Muscle of leg (tissue), 11 donors: ENCODE measurements around the gene GABBR2. TPM values are rescaled to one million over a fixed set of nuclear protein-coding genes. Genes with fewer than 3 reads are reported as not detected.
"Not testable (repeated sequence)": the region's sequence is repeated elsewhere in the genome, so short reads cannot be mapped to it uniquely, and the experiment has no call there.

Experiments
- DNase-seq: peaks from one replicate; pipeline ENCODE4 v3.0.0; 2013
- H3K27ac ChIP-seq: one replicate; pipeline ENCODE4 v1.5.1; 2013; ENCODE audit warnings: mild to moderate bottlenecking, low read length, control low read depth
- H3K27me3 ChIP-seq: one replicate; pipeline ENCODE4 v1.6.1; 2013; ENCODE audit warnings: low read length; ENCODE audit not compliant: control insufficient read depth, insufficient read depth
- H3K36me3 ChIP-seq: one replicate; pipeline ENCODE4 v1.6.1; 2013; ENCODE audit warnings: low read length; ENCODE audit not compliant: control insufficient read depth, insufficient read depth
- H3K4me1 ChIP-seq: one replicate; pipeline ENCODE4 v1.6.1; 2013; ENCODE audit warnings: low read length; ENCODE audit not compliant: control insufficient read depth, insufficient read depth
- H3K4me3 ChIP-seq: one replicate; pipeline ENCODE4 v1.5.1; 2013; ENCODE audit warnings: low read length, control low read depth
- H3K9me3 ChIP-seq: replicated peaks from 2 replicates; pipeline ENCODE4 v1.6.1; 2013; ENCODE audit warnings: low read depth, low read length; ENCODE audit not compliant: control insufficient read depth
- WGBS: methylation state at CpG from one replicate; pipeline ENCODE4 v1.1.5; 2013; ENCODE audit warnings: missing lambda C conversion rate; ENCODE audit not compliant: insufficient coverage; 5-methylcytosine and 5-hydroxymethylcytosine counted together
- polyA plus RNA-seq, 8 donors: library from polyadenylated mRNA; unstranded; fragments of 120-200 nt; gene quantifications; one replicate each; pipeline versions ENCODE4 v1.2.1 to v1.2.3, GENCODE V29; 2013; ENCODE audit warnings: inconsistent platforms in 1 of 8, low replicate concordance in 1 of 8; ENCODE audit not compliant: insufficient read length in 8 of 8, insufficient read depth in 1 of 8
- total RNA-seq: library from RNA; stranded (reverse); fragments of 120-200 nt; gene quantifications from one replicate; pipeline ENCODE4 v1.2.4, GENCODE V29; 2013

The GABBR2 gene
- total and polyA plus RNA-seq, 9 donors = 0.35 to 1.6 (median 0.89) TPM

GRCh38 chr9:98267556-98267955, 441.2 kb downstream of the GABBR2 start:
- H3K36me3 ChIP-seq, DNase-seq, H3K4me3 ChIP-seq, H3K27ac ChIP-seq, H3K4me1 ChIP-seq, H3K9me3 ChIP-seq, H3K27me3 ChIP-seq: not testable (repeated sequence)
- 87% methylated on average over 8 of the region's 8 CpGs for WGBS

- WGBS = 100% methylated on average over 1 of the region's 2 CpGs
- no peak overlapping the region for H3K4me3 ChIP-seq
- no peaks in the 10 kb centered on the region for H3K27me3 ChIP-seq
- DNase-seq = no peak
- H3K4me1 ChIP-seq = no peaks in the 10 kb centered on the region
- H3K36me3 ChIP-seq = no peaks in the 10 kb centered on the region
- no peak overlapping the region for H3K27ac ChIP-seq
- no peaks in the 10 kb centered on the region for H3K9me3 ChIP-seq
Observed at GRCh38 chr9:98264516-98264915, 444.2 kb downstream of the GABBR2 start.

- Histone ChIP-seq H3K27me3 (no peaks in the 10 kb centered on the region), H3K36me3 (no peaks in the 10 kb centered on the region), H3K27ac (no peak overlapping the region), H3K4me3 (no peak overlapping the region), H3K4me1 (no peaks in the 10 kb centered on the region), H3K9me3 (no peaks in the 10 kb centered on the region)
- WGBS = no CpG with 5 or more reads among the region's 8 CpGs
- peak; percentile 81 for DNase-seq
Observed at GRCh38 chr9:98263482-98264357, 445.0 kb downstream of the GABBR2 start.

GRCh38 chr9:98263080-98263479, 445.7 kb downstream of the GABBR2 start:
- Histone ChIP-seq H3K36me3 (no peaks in the 10 kb centered on the region), H3K27ac (no peak overlapping the region), H3K4me1 (no peaks in the 10 kb centered on the region), H3K4me3 (no peak overlapping the region), H3K9me3 (no peaks in the 10 kb centered on the region), H3K27me3 (no peaks in the 10 kb centered on the region)
- WGBS = no CpG with 5 or more reads among the region's 1 CpG
- DNase-seq = no peak

- Histone ChIP-seq H3K36me3 (no peaks in the 10 kb centered on the region), H3K4me3 (no peak overlapping the region), H3K4me1 (no peaks in the 10 kb centered on the region), H3K27ac (no peak overlapping the region), H3K27me3 (no peaks in the 10 kb centered on the region), H3K9me3 (no peaks in the 10 kb centered on the region)
- no peak for DNase-seq
- 67% methylated on average over 2 of the region's 3 CpGs for WGBS
Observed at GRCh38 chr9:98262056-98262455, 446.7 kb downstream of the GABBR2 start.

GRCh38 chr9:98260635-98261034, 448.1 kb downstream of the GABBR2 start:
- no peak overlapping the region for H3K27ac ChIP-seq
- H3K27me3 ChIP-seq = no peaks in the 10 kb centered on the region
- H3K4me1 ChIP-seq = peaks cover 6% of the 10 kb centered on the region
- no peak for DNase-seq
- 50% methylated on average over 2 of the region's 5 CpGs for WGBS
- H3K9me3 ChIP-seq = no peaks in the 10 kb centered on the region
- no peaks in the 10 kb centered on the region for H3K36me3 ChIP-seq
- H3K4me3 ChIP-seq = no peak overlapping the region

GRCh38 chr9:98259791-98260190, 448.9 kb downstream of the GABBR2 start:
- Histone ChIP-seq H3K27ac (no peak overlapping the region), H3K4me1 (peaks cover 13% of the 10 kb centered on the region), H3K4me3 (no peak overlapping the region), H3K36me3 (no peaks in the 10 kb centered on the region), H3K9me3 (no peaks in the 10 kb centered on the region), H3K27me3 (peaks cover 7% of the 10 kb centered on the region)
- WGBS = no CpG with 5 or more reads among the region's 3 CpGs
- DNase-seq = no peak

GRCh38 chr9:98256756-98257155, 452.0 kb downstream of the GABBR2 start:
- peak; percentile 15 for DNase-seq
- no peaks in the 10 kb centered on the region for H3K36me3 ChIP-seq
- WGBS = 0% methylated on average over 2 of the region's 12 CpGs

GRCh38 chr9:98255578-98256296, 453.0 kb downstream of the GABBR2 start, which contains the start of gene TBC1D2:
TSS of gene TBC1D2 (minus strand) at chr9:98255649. CDS start at chr9:98255541, 108 bp downstream.
- DNase-seq = peak; percentile 96
- no peaks in the 10 kb centered on the region for H3K9me3 ChIP-seq
- peak within 1 kb of the TSS; percentile 97 for H3K27ac ChIP-seq
- under 1% methylated on average over 53 of the region's 64 CpGs for WGBS
- peak within 1 kb of the TSS; percentile 85 for H3K4me3 ChIP-seq
- no peaks in the 10 kb centered on the region for H3K36me3 ChIP-seq
- H3K4me1 ChIP-seq = peaks cover 14% of the 10 kb centered on the region
- H3K27me3 ChIP-seq = peaks cover 8% of the 10 kb centered on the region

More at GRCh38 chr9:98256756-98257155, 452.0 kb downstream of the GABBR2 start:
- Histone ChIP-seq H3K27ac (peak overlapping the region; percentile 97), H3K4me1 (peaks cover 14% of the 10 kb centered on the region), H3K27me3 (peaks cover 8% of the 10 kb centered on the region), H3K4me3 (peak overlapping the region; percentile 85), H3K9me3 (no peaks in the 10 kb centered on the region)

GRCh38 chr9:98255061-98255577, 453.6 kb downstream of the GABBR2 start:
- H3K36me3 ChIP-seq = no peaks in the 10 kb centered on the region
- peaks cover 14% of the 10 kb centered on the region for H3K4me1 ChIP-seq
- H3K27ac ChIP-seq = peak overlapping the region; percentile 35
- under 1% methylated on average over 35 of the region's 36 CpGs for WGBS
- H3K9me3 ChIP-seq = no peaks in the 10 kb centered on the region
- peaks cover 8% of the 10 kb centered on the region for H3K27me3 ChIP-seq
- H3K4me3 ChIP-seq = peak overlapping the region; percentile 85
- no peak for DNase-seq
